GM12874 (cell line): ENCODE measurements around the gene EYA2.

Experiments
- TF ChIP-seq, protein P1 (sequence below): IDR thresholded peaks from 2 replicates; pipeline ENCODE4 v1.5.1; 2011; ENCODE audit warnings: low read depth, mild to moderate bottlenecking, control low read depth, low read length, moderate library complexity; ENCODE audit not compliant: insufficient read depth

EYA2 gene

DNA sequence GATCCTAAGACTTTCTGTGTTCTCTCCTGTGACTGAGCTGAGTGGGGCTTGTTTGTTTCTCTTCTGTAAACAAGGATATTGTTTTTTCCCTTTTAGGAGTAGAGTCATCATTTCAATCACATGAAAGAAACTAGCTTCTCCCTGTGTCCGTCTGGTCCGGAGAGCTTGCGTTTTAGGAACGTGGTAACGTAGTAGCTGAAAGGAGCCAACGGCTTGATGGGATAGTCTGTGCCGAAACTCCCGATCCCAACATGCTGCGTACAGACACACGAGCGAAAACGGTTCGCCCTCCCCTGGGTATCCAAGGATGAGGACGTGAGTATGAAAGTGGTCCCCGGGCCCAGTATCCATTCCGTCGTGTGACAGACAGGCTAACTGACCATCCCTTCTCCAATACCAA is 315.3 kb downstream of the EYA2 start:
- TF ChIP-seq, protein P1, sequence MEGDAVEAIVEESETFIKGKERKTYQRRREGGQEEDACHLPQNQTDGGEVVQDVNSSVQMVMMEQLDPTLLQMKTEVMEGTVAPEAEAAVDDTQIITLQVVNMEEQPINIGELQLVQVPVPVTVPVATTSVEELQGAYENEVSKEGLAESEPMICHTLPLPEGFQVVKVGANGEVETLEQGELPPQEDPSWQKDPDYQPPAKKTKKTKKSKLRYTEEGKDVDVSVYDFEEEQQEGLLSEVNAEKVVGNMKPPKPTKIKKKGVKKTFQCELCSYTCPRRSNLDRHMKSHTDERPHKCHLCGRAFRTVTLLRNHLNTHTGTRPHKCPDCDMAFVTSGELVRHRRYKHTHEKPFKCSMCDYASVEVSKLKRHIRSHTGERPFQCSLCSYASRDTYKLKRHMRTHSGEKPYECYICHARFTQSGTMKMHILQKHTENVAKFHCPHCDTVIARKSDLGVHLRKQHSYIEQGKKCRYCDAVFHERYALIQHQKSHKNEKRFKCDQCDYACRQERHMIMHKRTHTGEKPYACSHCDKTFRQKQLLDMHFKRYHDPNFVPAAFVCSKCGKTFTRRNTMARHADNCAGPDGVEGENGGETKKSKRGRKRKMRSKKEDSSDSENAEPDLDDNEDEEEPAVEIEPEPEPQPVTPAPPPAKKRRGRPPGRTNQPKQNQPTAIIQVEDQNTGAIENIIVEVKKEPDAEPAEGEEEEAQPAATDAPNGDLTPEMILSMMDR, result no peak

DNA sequence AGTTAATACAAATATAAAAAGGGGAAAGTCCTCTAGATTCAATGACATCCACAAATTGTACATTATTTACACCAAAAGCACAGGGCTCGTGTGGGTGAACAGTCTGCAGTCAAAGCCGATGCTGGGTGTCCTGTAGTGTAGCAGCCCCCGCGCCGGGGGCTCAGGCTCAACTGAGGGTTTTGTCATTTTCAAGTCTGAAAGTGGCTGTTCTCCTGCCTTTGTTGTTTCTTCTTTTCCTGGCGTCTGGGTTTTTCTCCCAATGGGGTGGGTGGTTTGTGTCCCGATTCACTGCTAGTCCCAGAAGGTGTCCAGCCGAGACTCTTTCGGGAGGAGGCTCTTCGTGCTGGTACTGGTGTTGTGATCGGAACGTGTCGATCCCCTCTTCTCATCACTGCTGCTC is 315.8 kb downstream of the EYA2 start:
- TF ChIP-seq, protein P1, result no peak

DNA sequence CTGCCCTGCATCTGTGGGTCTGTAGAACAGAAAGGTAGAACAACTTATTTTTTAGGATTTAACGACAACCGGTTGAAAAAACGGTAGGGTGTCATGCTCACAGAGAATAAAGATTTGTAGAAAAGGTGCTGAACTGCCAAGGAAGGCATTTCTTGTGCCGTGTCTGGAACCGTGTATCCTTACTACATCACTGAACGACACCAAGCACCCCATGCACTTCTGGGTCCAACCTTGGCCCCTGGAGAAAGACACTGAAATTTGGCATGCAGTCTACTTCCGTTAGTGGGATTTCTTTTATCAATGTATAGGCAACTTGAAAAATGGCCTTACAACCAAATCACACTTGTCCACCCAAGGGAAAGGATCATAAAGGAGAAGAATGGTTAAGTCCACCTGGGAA is 316.4 kb downstream of the EYA2 start:
- TF ChIP-seq, protein P1, result no peak

DNA sequence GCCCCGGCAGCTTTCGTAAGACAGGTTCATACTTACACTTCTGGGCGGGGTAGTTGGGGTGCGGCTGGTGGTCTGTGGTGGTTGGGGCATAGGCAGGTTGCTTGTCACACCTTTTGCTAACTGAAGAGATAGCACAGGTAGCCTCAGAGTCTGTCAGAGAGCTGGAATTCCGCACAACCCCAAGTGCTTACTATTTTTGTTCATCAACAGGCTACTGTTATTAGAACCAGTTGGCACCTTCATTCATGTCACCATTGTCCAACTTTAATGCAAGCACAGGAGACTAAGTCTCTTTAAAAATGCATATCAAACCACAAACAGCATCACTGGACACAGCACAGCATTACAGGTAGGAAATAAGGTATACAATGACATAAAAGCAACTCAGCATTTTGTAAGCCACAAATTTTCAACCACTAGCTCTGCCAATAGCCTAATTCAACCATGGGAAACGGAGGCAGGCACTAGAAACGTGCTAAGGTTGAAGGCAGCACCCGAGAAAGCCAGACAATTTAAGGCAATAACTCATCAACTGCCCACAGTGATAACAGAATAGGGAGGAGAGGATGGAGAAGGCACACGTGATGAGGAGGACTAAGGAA is 318.1 kb downstream of the EYA2 start:
- TF ChIP-seq, protein P1, result no peak

DNA sequence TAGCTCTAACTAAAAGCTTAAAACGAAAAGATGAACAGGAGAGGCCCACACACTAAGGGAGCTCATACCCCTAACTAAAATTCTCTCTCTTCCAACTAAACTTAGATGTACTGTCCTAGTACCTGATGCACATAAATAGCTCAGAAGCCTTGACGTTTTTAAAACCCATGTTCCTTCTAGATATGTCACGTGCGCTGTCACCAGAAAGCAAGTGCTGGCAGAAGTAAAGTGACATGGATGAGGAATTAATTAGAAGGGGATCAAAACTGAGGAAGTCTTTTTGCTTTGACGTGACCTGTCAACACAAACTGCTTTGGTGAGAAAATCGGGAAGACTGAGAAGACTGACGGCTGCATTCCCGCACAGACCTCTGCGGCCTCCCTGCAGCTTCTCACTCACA is 319.3 kb downstream of the EYA2 start:
- TF ChIP-seq, protein P1, result no peak

DNA sequence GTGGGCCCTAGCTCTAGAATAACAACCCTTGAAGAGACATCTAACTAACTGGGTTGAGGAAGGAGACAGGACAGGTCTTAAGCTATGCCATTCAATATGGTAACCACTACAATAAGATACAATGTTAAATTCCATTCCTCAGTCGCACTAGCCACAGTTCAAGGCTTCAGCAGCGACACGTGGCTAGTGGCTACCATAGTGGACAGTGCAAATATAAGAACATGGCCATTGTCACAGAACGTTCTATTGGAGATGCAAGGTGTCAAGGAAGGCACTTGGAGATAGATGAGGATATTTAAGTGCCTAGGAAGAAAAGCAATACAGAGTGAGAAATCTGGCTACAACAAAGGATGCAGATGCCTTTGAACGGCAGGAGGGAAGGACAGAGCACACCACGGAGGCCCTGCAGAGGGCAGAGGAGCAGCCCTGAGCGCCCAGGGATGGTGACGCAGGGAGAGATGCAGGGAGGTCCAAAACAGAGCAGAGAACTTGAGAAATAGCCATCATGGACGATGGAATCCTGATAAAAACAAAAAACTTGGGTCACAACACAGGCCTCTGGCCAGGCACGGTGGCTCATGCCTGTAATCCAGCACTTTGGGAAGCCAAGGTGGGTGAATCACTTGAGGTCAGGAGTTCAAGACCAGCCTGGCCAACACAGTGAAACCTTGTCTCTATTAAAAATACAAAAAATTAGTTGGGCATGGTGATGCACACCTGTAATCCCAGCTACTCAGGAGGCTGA is 321.2 kb downstream of the EYA2 start:
- TF ChIP-seq, protein P1, result no peak

DNA sequence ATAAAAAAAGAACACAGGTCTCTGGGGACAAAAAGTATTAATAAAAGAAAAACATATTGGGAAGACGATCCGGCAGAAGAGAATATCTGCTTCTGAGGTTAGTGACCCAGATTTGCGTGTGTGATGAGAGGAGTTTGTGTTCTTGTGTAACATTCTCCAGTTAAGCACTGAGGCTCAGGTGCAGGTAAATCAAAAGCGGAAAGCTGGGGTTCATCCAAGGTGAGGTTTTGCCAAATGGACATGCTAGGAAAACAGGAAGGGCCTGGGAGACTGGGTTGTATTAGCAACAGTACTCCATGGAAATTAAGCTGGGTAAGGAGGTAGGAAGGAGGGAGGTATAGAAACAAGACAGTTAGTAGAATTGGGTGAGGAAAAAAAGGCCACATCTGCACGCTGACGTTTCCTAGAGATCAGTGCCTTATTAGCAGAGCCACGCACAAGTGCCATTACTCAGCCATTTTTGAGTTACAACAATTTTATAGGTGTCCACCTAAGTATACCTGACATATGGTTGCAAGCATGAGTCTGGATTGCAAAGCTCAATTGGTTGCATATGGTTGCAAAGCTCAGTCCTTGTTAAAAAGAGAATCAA is 322.3 kb downstream of the EYA2 start:
- TF ChIP-seq, protein P1, result no peak
